Fibroblast of villous mesenchyme (primary cell): ENCODE measurements around the gene HACL1. TPM values are rescaled to one million over a fixed set of nuclear protein-coding genes. Genes with fewer than 3 reads are reported as not detected.
A peak's percentile ranks its signal among the peaks of the same experiment; 100 is the strongest.
"Not testable (repeated sequence)": the region's sequence is repeated elsewhere in the genome, so short reads cannot be mapped to it uniquely, and the experiment has no call there.

Experiments
- DNase-seq: peaks from one replicate; pipeline ENCODE4 v3.0.0-alpha.2; 2010; ENCODE audit warnings: low read depth
- H3K4me3 ChIP-seq: 2 replicates; pipeline ENCODE4 v1.5.1; 2011; ENCODE audit warnings: low read depth, mild to moderate bottlenecking, low read length
- CTCF ChIP-seq: IDR thresholded peaks from 2 replicates; pipeline ENCODE4 v1.5.1; 2012; ENCODE audit warnings: low read depth, mild to moderate bottlenecking, low read length; ENCODE audit not compliant: insufficient read depth
- total RNA-seq: library from RNA; depleted of rRNA; stranded (reverse); fragments of >200 nt; gene quantifications from 2 replicates; pipeline ENCODE4 v1.2.3, GENCODE V29; 2012

Gene HACL1
- total RNA-seq, 1 donor = 33.7 TPM

GRCh38 chr3:15629860-15630597 is 28.7 kb upstream of the HACL1 start:
- peak; percentile 75 for TF ChIP-seq CTCF
- H3K4me3 ChIP-seq = peak overlapping the region; percentile 37
- peak; percentile 93 for DNase-seq

GRCh38 chr3:15628967-15629366 is 27.6 kb upstream of the HACL1 start:
- no peak for TF ChIP-seq CTCF
- H3K4me3 ChIP-seq = no peak overlapping the region
- DNase-seq = no peak

- no peak for DNase-seq
- no peak overlapping the region for H3K4me3 ChIP-seq
- no peak for TF ChIP-seq CTCF
Observed at GRCh38 chr3:15623535-15624440, 22.4 kb upstream of the HACL1 start.

GRCh38 chr3:15619659-15620464 is 18.5 kb upstream of the HACL1 start:
- not testable (repeated sequence) for H3K4me3 ChIP-seq, DNase-seq

GRCh38 chr3:15616053-15616452 is 14.7 kb upstream of the HACL1 start:
- no peak for TF ChIP-seq CTCF
- DNase-seq = peak; percentile 40
- H3K4me3 ChIP-seq = no peak overlapping the region

- no peak for TF ChIP-seq CTCF
- no peak for DNase-seq
- no peak overlapping the region for H3K4me3 ChIP-seq
Observed at GRCh38 chr3:15614958-15615357, 13.6 kb upstream of the HACL1 start.
